WTC11 (cell line): ENCODE measurements around the gene SSR3. TPM values are rescaled to one million over a fixed set of nuclear protein-coding genes. Genes with fewer than 3 reads are reported as not detected.

Experiments used
- ATAC-seq: fragments of 200-7000 bp; cut with Tn5 transposase; 2 replicates; pipeline ENCODE4 v1.10.0; 2021; ENCODE audit warnings: mild to moderate bottlenecking, moderate library complexity
- CTCF ChIA-PET: fragments of 300-600 bp; sonication (Branson Sonifier 250); formaldehyde crosslinking; loops from one replicate; lab custom pipeline; 2021; ENCODE audit warnings: antibody characterized with exemption; lab: Charles Lee
- POLR2A ChIA-PET: fragments of 350-600 bp; sonication (Branson Sonifier 250); formaldehyde crosslinking; loops from one replicate; lab custom pipeline; 2021; ENCODE audit warnings: antibody characterized with exemption; lab: Charles Lee
- DNase-seq: peaks from one replicate; pipeline ENCODE4 v3.0.0; 2021; ENCODE audit warnings: low spot score
- H3K27ac Mint-ChIP-seq: 2 replicates; pipeline ENCODE4 v1.8.0; 2021; ENCODE audit warnings: mixed read lengths
- H3K27me3 Mint-ChIP-seq: 2 replicates; pipeline ENCODE4 v1.8.0; 2021; ENCODE audit warnings: low read depth, mild to moderate bottlenecking, moderate library complexity, mixed read lengths
- H3K36me3 Mint-ChIP-seq: 2 replicates; pipeline ENCODE4 v1.8.0; 2021; ENCODE audit warnings: mixed read lengths
- H3K4me1 Mint-ChIP-seq: 2 replicates; pipeline ENCODE4 v1.8.0; 2022; ENCODE audit warnings: mixed read lengths
- H3K4me3 Mint-ChIP-seq: 2 replicates; pipeline ENCODE4 v1.8.0; 2021; ENCODE audit warnings: mild to moderate bottlenecking, moderate library complexity, mixed read lengths
- H3K9me3 Mint-ChIP-seq: 2 replicates; pipeline ENCODE4 v1.8.0; 2021; ENCODE audit warnings: mixed read lengths
- AR ChIP-seq: fragments of 250-450 bp; sonication (Bioruptor Pico); IDR thresholded peaks from 2 replicates; pipeline ENCODE4 v1.9.0; 2021; ENCODE audit warnings: mild to moderate bottlenecking
- CTCF ChIP-seq: fragments of 200-600 bp; IDR thresholded peaks from 2 replicates; pipeline ENCODE4 v1.8.0; 2022; ENCODE audit warnings: antibody characterized with exemption
- ELF4 ChIP-seq: sonication (generic); formaldehyde crosslinking; IDR thresholded peaks from 2 replicates; pipeline ENCODE4 v1.8.1; 2022; ENCODE audit warnings: low read depth, mild to moderate bottlenecking, moderate library complexity, missing genetic modification reagents
- JAZF1 ChIP-seq: fragments of 250-450 bp; sonication (Bioruptor Pico); IDR thresholded peaks from 2 replicates; pipeline ENCODE4 v1.9.0; 2021; ENCODE audit warnings: moderate library complexity, mild to moderate bottlenecking, inconsistent platforms
- NR3C1 ChIP-seq: sonication (generic); formaldehyde crosslinking; conservative IDR thresholded peaks from 2 replicates; pipeline ENCODE4 v1.8.1; 2023; ENCODE audit warnings: low read depth, mild to moderate bottlenecking, missing genetic modification reagents
- PRRX2 ChIP-seq: fragments of 250-450 bp; sonication (Bioruptor Pico); IDR thresholded peaks from 2 replicates; pipeline ENCODE4 v1.8.0; 2021; ENCODE audit warnings: mild to moderate bottlenecking
- RELA ChIP-seq: sonication (generic); formaldehyde crosslinking; IDR thresholded peaks from 2 replicates; pipeline ENCODE4 v1.8.1; 2022; ENCODE audit warnings: missing genetic modification reagents, mild to moderate bottlenecking, borderline replicate concordance
- SOX15 ChIP-seq: fragments of 250-450 bp; sonication (Bioruptor Pico); IDR thresholded peaks from 2 replicates; pipeline ENCODE4 v1.9.0; 2021; ENCODE audit warnings: mild to moderate bottlenecking
- STAT6 ChIP-seq: sonication (generic); formaldehyde crosslinking; conservative IDR thresholded peaks from 2 replicates; pipeline ENCODE4 v1.8.1; 2023; ENCODE audit warnings: mild to moderate bottlenecking, low read depth, missing genetic modification reagents, moderate library complexity
- TEAD1 ChIP-seq: sonication (generic); formaldehyde crosslinking; IDR thresholded peaks from 2 replicates; pipeline ENCODE4 v1.8.0; 2022; ENCODE audit warnings: mild to moderate bottlenecking, missing genetic modification reagents
- ZBTB43 ChIP-seq: sonication (generic); formaldehyde crosslinking; IDR thresholded peaks from 2 replicates; pipeline ENCODE4 v1.8.1; 2023; ENCODE audit warnings: mild to moderate bottlenecking, missing genetic modification reagents
- ZNF138 ChIP-seq: sonication (generic); formaldehyde crosslinking; conservative IDR thresholded peaks from 2 replicates; pipeline ENCODE4 v1.8.1; 2022; ENCODE audit warnings: mild to moderate bottlenecking, moderate library complexity, missing genetic modification reagents
- ZNF263 ChIP-seq: sonication (generic); formaldehyde crosslinking; IDR thresholded peaks from 2 replicates; pipeline ENCODE4 v1.8.1; 2022; ENCODE audit warnings: low read depth, mild to moderate bottlenecking, moderate library complexity, missing genetic modification reagents
- ZNF425 ChIP-seq: fragments of 250-450 bp; sonication (Bioruptor Pico); conservative IDR thresholded peaks from 2 replicates; pipeline ENCODE4 v1.9.0; 2021; ENCODE audit warnings: mild to moderate bottlenecking
- total RNA-seq: library from RNA; stranded (reverse); gene quantifications from 3 replicates; pipeline ENCODE4 v1.2.3, GENCODE V29; 2021

Gene SSR3
- total RNA-seq, 1 experiment from 2014 or later: 162 TPM

- no peaks in the 10 kb centered on the region for H3K36me3 Mint-ChIP-seq
- H3K4me3 Mint-ChIP-seq: no peak overlapping the region
- H3K4me1 Mint-ChIP-seq: peaks cover 18% of the 10 kb centered on the region
- ChIA-PET POLR2A (no interaction called here), CTCF (no interaction called here)
- H3K9me3 Mint-ChIP-seq: no peaks in the 10 kb centered on the region
- H3K27me3 Mint-ChIP-seq: no peaks in the 10 kb centered on the region
- no peak overlapping the region for H3K27ac Mint-ChIP-seq
- DNase-seq: no peak
- no peak for ATAC-seq
- TF ChIP-seq STAT6 (CRISPR knock-in tag): no peak
- TF ChIP-seq SOX15 (CRISPR knock-in tag): no peak
- no peak for TF ChIP-seq ZNF263 (CRISPR knock-in tag)
Measured at GRCh38 chr3:156600834-156601233, 45.9 kb upstream of the SSR3 start.

GRCh38 chr3:156599089-156599874, 44.4 kb upstream of the SSR3 start:
- 0 out of 2 replicates have a peak, but pooled peaks have one; percentile 34 for ATAC-seq
- peaks cover 12% of the 10 kb centered on the region for H3K4me1 Mint-ChIP-seq
- CTCF ChIA-PET: interaction anchor here (0.8 to 1.7 kb wide), 2 partner anchors 44 to 75 kb away, joined by 3 to 6 read pairs; partner anchors contain the start of gene TIPARP
- DNase-seq: no peak
- no peak overlapping the region for H3K4me3 Mint-ChIP-seq
- no peaks in the 10 kb centered on the region for H3K36me3 Mint-ChIP-seq
- no peaks in the 10 kb centered on the region for H3K9me3 Mint-ChIP-seq
- no peaks in the 10 kb centered on the region for H3K27me3 Mint-ChIP-seq
- POLR2A ChIA-PET: no interaction called here
- H3K27ac Mint-ChIP-seq: no peak overlapping the region
- TF ChIP-seq TEAD1 (CRISPR knock-in tag) (no peak), CTCF (no peak), JAZF1 (CRISPR knock-in tag) (no peak), PRRX2 (CRISPR knock-in tag) (no peak), ELF4 (CRISPR knock-in tag) (no peak), AR (CRISPR knock-in tag) (no peak), ZNF425 (CRISPR knock-in tag) (no peak)
- TF ChIP-seq, all 79 proteins: peak for 0

GRCh38 chr3:156598413-156598812, 43.5 kb upstream of the SSR3 start:
- Mint-ChIP-seq H3K27ac (no peak overlapping the region), H3K9me3 (no peaks in the 10 kb centered on the region), H3K4me1 (peaks cover 16% of the 10 kb centered on the region), H3K4me3 (no peak overlapping the region), H3K36me3 (no peaks in the 10 kb centered on the region), H3K27me3 (no peaks in the 10 kb centered on the region)
- ATAC-seq (no peak), DNase-seq (no peak)
- POLR2A ChIA-PET: no interaction called here
- TF ChIP-seq NR3C1 (CRISPR knock-in tag): no peak
- no peak for TF ChIP-seq ZNF138 (CRISPR knock-in tag)
- no peak for TF ChIP-seq RELA
- no peak for TF ChIP-seq ZBTB43 (CRISPR knock-in tag)
- CTCF ChIA-PET: interaction anchor here (1.7 kb wide), 1 partner anchor 76 kb away, joined by 6 read pairs; the partner anchor contains the start of gene TIPARP
